NCI-H510A treated with DMSO at 0.1 percent for 48 hours (cell line): Measurements from ENCODE around the gene ERBB4.

ENCODE experiments used
- DNase-seq: peaks from one replicate; lab custom pipeline; 2025; lab: John Stamatoyannopoulos, UW

The ERBB4 gene

GRCh38 chr2:211833582-211834279 lies 704.9 kb downstream of the ERBB4 start:
- DNase-seq: no peak

DNA sequence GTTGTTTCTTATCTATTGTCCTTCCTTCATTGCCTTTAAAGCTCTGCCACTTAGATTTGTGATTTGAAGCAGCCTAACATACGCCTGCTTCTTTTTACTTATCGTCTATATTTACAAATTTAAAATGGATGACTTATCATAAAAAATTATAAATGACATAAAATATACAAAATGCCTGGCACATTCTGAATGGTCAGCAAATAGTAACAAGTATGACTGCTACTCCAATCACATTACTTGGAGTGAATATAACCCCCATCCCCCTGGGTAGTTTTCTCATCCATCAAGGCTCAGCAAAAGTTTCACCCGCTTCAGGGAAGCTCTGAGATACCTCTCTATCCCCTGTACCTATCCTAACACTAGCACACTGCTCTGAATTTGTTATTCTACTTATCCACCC lies 708.9 kb downstream of the ERBB4 start:
- DNase-seq: no peak

GRCh38 chr2:211823886-211824479 lies 714.6 kb downstream of the ERBB4 start:
- DNase-seq: peak; percentile 39

GRCh38 chr2:211822686-211823335 lies 715.8 kb downstream of the ERBB4 start:
- DNase-seq: no peak

GRCh38 chr2:211816754-211817153 lies 721.8 kb downstream of the ERBB4 start:
- DNase-seq: no peak

- DNase-seq: no peak
These were observed 726.0 kb downstream of the ERBB4 start for GRCh38 chr2:211812587-211812986.

DNA sequence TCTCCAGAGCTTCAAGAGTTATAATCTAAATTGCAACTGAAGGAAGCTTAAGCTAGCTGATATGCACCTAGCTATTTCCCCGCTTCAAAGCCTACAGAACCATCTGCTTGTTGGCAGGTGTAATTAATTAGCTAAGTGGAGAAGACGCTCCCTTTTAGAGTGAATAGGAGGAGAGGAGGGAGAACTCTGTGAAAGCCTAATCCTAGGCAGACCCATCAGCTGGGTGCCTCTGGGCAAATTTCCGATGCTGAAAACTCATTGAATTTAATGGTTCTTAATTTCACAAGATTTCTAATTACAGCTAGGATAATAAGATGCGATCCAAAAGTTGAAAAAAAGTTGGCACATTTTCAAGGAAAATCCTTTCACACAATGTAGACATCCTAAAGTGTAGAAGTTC lies 735.9 kb downstream of the ERBB4 start:
- DNase-seq: peak; percentile 15

GRCh38 chr2:211800001-211800400 lies 738.6 kb downstream of the ERBB4 start:
- no peak for DNase-seq

DNA sequence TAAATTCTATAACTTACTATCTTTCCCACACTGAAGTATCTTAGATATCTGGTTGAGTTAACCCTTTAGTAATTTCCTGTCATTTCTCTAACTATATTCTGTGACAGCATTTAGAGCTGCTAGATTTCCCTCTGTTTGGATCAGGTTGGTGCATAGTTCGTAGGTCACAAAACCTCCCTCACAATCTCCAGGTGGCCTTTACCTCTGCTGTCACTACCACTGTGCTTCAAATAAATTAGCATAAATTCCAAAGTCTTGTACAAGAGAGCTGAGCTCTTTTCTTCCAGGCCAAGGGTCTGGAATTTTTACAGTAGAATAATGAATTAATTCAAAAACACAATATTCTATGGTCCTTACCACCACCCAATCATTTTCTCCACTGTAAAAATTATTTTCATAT lies 739.7 kb downstream of the ERBB4 start:
- DNase-seq: no peak

DNA sequence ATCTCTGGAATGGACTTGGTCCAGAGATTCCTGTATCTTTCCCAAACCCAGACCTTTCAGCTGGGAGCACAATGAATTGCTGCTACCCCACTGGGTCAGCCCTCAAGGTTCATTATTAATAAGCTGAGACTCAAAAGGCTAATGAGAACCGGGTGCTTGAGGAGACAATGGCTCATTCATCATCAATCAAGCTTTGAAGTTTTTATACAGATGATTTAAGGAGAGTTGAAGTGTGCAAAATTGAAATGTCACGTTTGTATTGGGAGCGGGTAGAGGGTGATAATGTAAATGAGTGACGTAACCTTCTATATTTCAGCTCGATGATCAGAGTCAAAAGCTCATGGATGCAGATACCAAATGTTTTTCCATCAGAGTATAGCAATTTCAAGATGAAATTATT lies 744.9 kb downstream of the ERBB4 start:
- DNase-seq: no peak

GRCh38 chr2:211789982-211790381 lies 748.6 kb downstream of the ERBB4 start:
- DNase-seq: no peak

DNA sequence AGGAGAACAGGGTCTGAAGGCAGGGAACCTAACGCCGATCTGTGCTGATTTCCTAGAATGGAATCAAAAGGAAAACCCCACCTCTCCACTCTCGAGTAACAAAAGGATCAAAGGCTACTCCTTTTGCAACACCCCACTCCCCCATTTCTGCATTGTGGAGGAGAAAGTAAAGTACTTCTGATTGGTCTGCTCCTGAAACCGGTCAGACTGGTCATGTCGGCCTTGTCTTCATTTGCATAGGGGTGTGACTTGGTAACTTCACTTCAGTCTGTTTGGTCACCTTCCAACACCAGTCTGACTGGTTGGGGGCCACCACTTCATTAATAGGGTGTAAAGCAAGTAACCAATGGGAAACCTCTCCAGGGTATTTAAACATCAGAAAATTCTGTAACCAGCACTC lies 771.9 kb downstream of the ERBB4 start:
- peak; percentile 89 for DNase-seq

DNA sequence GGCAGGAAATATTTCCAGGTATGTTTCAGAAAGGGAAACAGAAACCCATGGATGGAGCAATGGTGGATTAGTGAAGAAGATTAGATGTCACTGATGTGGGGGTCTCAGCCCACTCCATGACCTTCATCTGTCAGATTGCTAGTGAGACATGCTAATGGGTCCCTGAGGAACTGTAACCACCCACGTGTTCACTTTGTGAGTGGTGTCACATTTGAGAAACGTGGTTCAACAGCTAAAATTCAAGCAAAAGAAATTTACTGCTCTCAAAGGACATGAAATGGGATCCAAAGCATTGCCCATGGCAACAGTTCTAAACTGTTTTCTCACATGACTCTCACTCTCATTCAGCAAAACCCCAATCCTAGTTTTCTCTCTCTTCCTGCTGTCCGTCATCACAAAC lies 776.1 kb downstream of the ERBB4 start:
- no peak for DNase-seq

GRCh38 chr2:211760103-211760502 lies 778.5 kb downstream of the ERBB4 start:
- no peak for DNase-seq

GRCh38 chr2:211756266-211756665 lies 782.3 kb downstream of the ERBB4 start:
- DNase-seq: no peak

GRCh38 chr2:211755187-211755586 lies 783.4 kb downstream of the ERBB4 start:
- DNase-seq: no peak

GRCh38 chr2:211751848-211752247 lies 786.8 kb downstream of the ERBB4 start:
- peak; percentile 44 for DNase-seq

DNA sequence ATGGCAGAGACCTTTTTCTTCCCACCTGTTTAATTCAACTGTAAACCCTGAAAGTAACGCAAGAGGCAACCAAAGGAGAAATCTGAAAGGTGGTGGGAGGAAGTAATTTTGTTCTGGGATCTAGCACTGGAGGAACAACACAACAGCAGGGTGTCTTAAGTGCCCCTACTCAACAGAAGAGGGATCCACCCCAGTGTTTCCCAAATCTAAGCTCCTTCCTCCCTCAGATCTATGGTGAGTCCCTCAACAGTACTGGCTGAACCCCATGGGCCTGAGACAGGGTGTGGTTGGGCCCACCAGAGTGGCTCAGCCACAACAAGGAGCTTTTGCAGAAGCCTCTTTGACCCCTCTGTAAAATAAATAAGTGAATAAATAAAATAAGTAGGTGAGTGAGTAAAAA lies 790.3 kb downstream of the ERBB4 start:
- DNase-seq: no peak

- DNase-seq: peak; percentile 72
These were observed 793.1 kb downstream of the ERBB4 start for GRCh38 chr2:211745295-211746097.

DNA sequence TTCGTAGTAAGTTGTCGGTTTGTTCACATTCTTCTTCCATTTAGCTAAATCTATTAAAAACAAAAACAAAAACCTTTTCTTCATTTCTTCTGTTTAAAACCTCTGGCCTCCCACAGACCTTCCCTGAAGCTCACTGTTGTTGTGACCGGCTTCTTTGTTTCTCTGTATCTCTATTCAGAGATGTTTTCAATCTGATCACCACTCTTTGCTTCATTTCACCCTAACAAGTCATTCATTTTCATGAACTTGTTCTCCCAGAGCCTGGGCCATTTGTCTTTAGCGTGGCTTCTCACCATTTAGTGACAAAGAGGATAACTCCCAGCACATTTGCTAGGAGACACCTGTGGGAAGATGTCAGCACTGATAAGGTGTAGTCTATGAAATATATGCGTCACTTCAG lies 794.2 kb downstream of the ERBB4 start:
- DNase-seq: no peak

DNA sequence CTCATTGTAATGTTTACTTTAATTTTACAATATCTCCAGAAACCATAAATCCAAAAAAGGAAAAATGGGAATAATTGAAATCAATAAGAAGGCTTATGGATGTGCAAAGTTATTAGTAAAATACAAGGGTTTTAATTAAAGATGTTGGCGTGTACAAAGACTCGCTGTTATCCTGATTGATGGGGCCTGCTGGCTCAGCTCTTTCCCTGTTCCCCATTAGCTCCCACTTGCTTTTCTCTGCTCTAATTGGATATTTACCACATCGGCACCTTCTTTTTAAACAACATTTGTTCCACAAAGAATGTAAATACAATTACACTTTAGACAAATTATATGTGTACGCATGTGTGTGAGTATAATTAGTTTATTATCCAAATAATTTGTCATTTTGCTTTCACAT lies 796.6 kb downstream of the ERBB4 start:
- DNase-seq: no peak

DNA sequence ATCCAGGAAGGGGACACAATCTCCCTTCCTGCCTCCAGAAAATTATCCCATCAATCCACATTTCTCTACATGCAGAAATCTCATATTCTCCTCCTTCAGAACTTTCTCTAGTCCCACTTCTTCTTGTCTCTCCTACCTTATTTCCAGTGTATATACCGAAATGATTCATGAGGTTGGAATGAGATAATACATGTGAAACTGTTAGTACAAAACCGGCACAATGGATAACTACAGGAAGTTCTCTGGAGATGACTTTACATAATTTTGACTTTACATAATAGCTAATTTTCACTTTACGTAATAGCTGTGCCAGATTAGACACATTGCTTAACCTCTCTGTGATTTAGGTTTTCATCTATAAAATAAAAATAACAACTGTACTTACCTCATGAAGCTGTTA lies 801.3 kb downstream of the ERBB4 start:
- no peak for DNase-seq

DNA sequence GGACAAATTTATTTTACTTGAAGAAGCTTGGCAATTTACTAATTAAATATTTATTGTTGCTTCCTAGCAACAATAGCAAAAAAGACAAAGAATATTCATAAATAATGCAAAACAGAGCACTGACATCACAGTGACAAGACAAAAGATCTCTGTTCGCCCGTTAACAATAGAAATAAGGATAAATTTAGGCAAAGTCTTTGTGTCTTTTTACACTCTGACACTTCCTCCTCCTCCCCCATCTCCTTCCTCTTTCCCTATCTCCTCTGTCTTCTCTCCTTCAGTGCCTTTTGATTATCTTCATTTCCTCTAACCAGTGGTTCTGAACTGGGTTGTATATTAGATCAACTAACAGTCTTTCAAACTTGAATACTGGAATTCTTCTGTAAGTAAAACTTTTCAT lies 808.4 kb downstream of the ERBB4 start:
- DNase-seq: no peak
